GM21619 (cell line): ENCODE measurements around the gene IQCH.

Experiments
- ATAC-seq: cut with Tn5 transposase; IDR thresholded peaks from one replicate; pipeline ENCODE4 v1.9.1; 2021; ENCODE audit not compliant: unreplicated experiment

Gene IQCH

GRCh38 chr15:67254238-67255175, at the start of gene IQCH, which contains the start of gene AAGAB:
IQCH (plus strand) TSS chr15:67254786; CDS start chr15:67254897, 111 bp downstream.
AAGAB (minus strand) TSS chr15:67254661; CDS start chr15:67254631, 30 bp downstream.
- ATAC-seq, result peak; percentile 87

GRCh38 chr15:67207555-67208207, 46.9 kb upstream of the IQCH start:
- ATAC-seq, result no peak

GRCh38 chr15:67208396-67208795, 46.2 kb upstream of the IQCH start:
- ATAC-seq, result no peak

GRCh38 chr15:67210555-67211168, 43.9 kb upstream of the IQCH start:
- no peak for ATAC-seq

- no peak for ATAC-seq
These were observed 41.8 kb upstream of the IQCH start for GRCh38 chr15:67212684-67213367.

GRCh38 chr15:67215102-67215501, 39.5 kb upstream of the IQCH start:
- no peak for ATAC-seq

GRCh38 chr15:67216859-67217258, 37.7 kb upstream of the IQCH start:
- no peak for ATAC-seq

- no peak for ATAC-seq
These were observed 36.2 kb upstream of the IQCH start for GRCh38 chr15:67218428-67218827.

- no peak for ATAC-seq
These were observed 35.3 kb upstream of the IQCH start for GRCh38 chr15:67219288-67219687.

- ATAC-seq, result no peak
These were observed 29.7 kb upstream of the IQCH start for GRCh38 chr15:67224889-67225288.

GRCh38 chr15:67225336-67225735, 29.2 kb upstream of the IQCH start:
- no peak for ATAC-seq

GRCh38 chr15:67227431-67227830, 27.2 kb upstream of the IQCH start:
- no peak for ATAC-seq

- ATAC-seq, result no peak
These were observed 26.7 kb upstream of the IQCH start for GRCh38 chr15:67227846-67228245.

GRCh38 chr15:67228286-67228685, 26.3 kb upstream of the IQCH start:
- no peak for ATAC-seq

GRCh38 chr15:67230504-67230903, 24.1 kb upstream of the IQCH start:
- ATAC-seq, result no peak

GRCh38 chr15:67232591-67232990, 22.0 kb upstream of the IQCH start:
- no peak for ATAC-seq

GRCh38 chr15:67240235-67241131, 14.1 kb upstream of the IQCH start:
- ATAC-seq, result no peak

- peak; percentile 89 for ATAC-seq
These were observed 13.3 kb upstream of the IQCH start for GRCh38 chr15:67241132-67241855.

- no peak for ATAC-seq
These were observed 11.9 kb upstream of the IQCH start for GRCh38 chr15:67242708-67243111.
